Measurements from ENCODE around the gene KRTAP10-5. TPM values are rescaled to one million over a fixed set of nuclear protein-coding genes. Genes with fewer than 3 reads are reported as not detected.
"Not testable (repeated sequence)": the region's sequence is repeated elsewhere in the genome, so short reads cannot be mapped to it uniquely, and the experiment has no call there.

Gene KRTAP10-5
- polyA plus RNA-seq, 3 donors = not detected

- no peak overlapping the region for H3K27ac ChIP-seq (ENCODE audit: low read depth, low read length)
- WGBS, 3 donors = 83 to 91% (median 90%) methylated on average over 10 of the region's 10 CpGs
Observed at GRCh38 chr21:44576025-44576420, 4.4 kb downstream of the KRTAP10-5 start.

GRCh38 chr21:44575307-44576024 lies 4.9 kb downstream of the KRTAP10-5 start:
- 81 to 87% (median 86%) methylated on average over 20 of the region's 20 CpGs for WGBS, 3 donors
- no peak overlapping the region for H3K27ac ChIP-seq (ENCODE audit: low read depth, low read length)

GRCh38 chr21:44574457-44575306 lies 5.7 kb downstream of the KRTAP10-5 start:
- WGBS, 3 donors = 20 to 38% (median 37%) methylated on average over 21 of the region's 21 CpGs
- no peak overlapping the region for H3K27ac ChIP-seq (ENCODE audit: low read depth, low read length)

- not testable (repeated sequence) for H3K27ac ChIP-seq (ENCODE audit: low read depth, low read length)
- WGBS, 3 donors = 54 to 62% (median 56%) methylated on average over 19 to 22 of the region's 25 CpGs
Observed at GRCh38 chr21:44573630-44574456, 6.6 kb downstream of the KRTAP10-5 start, which contains the start of gene KRTAP10-4. Gene KRTAP10-4, plus strand, starts transcription at chr21:44573729. Its CDS starts 30 bp downstream, at chr21:44573759.

DNA sequence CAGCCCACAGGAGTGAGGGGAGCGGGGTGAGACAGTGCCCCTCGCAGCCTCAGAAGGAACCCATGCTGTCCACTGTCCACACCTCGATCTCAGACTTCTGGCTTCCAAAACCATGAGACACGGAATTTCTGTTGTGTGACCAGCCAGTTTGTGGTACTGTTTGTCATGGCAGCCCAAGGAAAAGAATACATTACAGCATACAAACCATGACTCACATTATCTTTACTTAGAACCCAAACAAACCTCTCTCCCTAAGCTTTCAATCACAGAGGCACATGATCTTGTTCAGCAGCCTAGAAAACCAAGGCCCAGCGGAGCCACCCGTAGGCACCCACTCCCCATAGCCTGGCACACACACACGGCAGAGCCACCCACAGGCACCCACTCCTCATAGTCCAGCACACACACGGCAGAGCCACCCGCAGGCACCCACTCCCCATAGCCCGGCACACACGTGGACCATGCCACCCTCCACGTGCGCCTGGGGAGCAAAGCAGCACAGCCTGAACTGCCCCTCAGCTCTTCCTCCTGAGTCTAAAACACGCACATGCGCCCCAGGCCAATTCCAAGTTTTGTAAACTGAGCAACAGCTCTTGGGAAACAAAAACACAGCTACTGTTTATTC lies 7.3 kb downstream of the KRTAP10-5 start:
- 76 to 84% (median 80%) methylated on average over 15 of the region's 15 CpGs for WGBS, 3 donors

DNA sequence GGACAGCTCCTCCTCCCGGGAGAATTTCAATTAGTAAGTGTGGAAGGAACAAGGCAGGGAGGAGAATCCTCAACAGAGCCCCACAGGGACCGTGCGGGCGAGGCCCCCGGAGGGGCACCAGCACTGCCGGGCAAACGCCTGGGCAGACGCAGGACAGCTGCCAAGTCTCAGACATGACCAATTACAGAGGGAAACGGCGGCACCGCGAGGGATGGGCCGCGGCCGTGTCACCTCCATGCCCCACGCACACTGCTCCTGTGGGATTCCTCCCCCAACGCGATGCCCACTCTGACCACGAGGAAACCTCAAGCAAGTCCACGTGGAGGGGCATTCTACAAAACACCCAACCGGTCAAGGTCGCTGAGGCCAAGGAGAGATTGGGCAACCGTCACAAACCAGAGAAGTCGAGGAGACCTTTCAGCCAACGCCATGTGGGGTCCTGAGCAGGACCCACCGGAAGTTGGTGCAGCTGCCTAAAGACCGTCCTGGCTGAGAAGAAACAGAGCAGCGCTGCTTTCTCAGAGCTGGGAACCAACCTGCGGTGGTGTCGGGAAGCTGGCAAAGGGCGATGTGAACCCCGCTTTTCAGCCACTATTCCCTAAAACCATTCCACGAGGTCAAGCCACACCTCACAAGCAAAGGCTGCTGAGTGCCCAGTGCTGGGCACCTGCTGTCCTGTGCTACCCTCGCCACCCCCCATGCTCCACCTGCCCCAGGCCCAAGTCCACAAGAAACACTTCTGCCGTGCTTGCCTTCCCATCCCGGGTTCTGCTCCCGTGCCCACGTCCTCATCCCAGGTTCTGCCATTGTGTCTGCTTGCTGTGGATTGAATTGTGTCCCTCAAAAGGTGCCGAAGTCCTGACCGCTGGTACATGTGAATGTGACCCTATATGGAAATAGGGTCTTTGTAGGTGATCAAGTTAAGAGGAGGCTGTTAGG lies 8.3 kb downstream of the KRTAP10-5 start:
- no peak overlapping the region for H3K27ac ChIP-seq (ENCODE audit: low read depth, low read length)
- WGBS, 3 donors = 89 to 94% (median 93%) methylated on average over 40 of the region's 40 CpGs

More for the DNA sequence above, 7.3 kb downstream of the KRTAP10-5 start:
- no peak overlapping the region for H3K27ac ChIP-seq (ENCODE audit: low read depth, low read length)

GRCh38 chr21:44571296-44571695 lies 9.1 kb downstream of the KRTAP10-5 start:
- WGBS, 3 donors = 70 to 79% (median 76%) methylated on average over 4 of the region's 4 CpGs
- H3K27ac ChIP-seq (ENCODE audit: low read depth, low read length) = no peak overlapping the region

DNA sequence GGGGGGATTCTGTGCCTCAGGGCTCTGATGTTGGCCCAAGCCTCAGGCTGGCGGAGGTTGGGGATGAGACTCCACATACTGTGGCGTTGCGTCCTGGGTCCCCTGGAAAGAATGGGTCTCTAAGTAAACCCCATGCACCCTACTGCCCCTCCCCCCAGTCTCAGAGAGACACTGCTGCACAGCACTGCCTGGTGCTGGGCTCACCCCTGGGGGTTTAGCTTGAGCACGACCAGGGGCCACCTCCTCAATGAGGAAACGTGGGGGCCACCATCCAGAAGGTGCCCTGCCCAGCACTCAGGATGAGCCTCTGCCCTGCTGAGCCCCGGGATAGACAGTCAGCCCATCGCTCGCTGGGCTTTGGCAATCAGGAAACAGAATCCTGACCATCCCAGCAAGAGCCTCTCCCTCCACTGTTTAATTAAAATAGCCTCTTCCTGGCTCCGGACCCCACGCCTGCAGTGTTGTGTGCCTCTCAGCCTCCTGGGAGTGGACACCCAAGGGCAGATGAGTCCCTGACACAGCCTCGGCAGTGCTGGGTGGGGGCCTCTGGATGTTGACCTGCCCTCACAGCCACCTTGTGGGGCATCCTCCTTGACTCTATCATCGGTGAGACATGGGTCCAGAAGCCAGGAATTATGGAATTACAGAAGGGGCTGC lies 10.4 kb downstream of the KRTAP10-5 start:
- H3K27ac ChIP-seq (ENCODE audit: low read depth, low read length) = no peak overlapping the region
- 75 to 84% (median 81%) methylated on average over 12 of the region's 12 CpGs for WGBS, 3 donors

DNA sequence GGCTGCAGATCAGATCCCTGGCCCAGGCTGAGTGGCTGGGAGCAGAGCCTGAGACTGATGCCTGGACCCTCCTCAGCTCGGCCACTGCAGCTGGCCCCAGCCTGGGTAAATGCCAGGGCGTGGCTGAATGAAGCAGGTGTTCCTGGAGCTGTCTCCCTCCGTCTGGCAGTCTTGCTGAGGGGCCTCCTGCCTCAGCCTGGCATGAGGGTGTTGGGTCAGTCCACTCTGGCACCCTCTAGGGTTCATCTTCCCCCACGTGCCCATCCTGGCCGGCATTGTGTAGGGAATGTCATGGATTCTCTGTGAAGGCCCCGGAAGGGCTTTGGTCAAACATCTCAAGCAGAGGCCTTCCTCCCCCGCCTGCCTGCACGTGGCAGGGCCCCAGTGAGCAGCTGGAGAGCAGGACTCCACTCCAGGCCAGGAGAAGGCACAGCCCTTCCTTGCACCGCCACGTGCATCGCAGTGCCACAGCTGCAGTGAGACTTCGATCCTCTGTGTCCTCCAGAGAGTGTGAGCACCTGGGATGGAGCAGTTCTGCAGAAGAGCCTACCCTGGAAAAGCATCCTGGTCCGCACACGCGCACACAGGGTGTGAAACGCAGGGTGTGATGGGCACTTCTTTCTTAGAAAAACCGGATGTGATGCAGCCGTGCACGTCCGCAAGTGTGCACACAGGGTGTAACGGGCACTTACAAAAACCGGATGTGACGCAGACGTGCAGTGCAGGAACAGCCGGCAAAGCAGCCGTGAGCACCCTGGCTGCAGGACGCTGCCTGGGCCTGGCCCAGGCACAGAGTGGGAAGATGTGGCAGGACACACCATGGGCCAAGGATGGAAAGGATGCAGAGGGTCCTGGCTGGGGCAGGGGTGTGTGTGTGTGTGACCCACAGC lies 11.5 kb downstream of the KRTAP10-5 start:
- 70 to 76% (median 71%) methylated on average over 27 of the region's 27 CpGs for WGBS, 3 donors
- no peak overlapping the region for H3K27ac ChIP-seq (ENCODE audit: low read depth, low read length)

DNA sequence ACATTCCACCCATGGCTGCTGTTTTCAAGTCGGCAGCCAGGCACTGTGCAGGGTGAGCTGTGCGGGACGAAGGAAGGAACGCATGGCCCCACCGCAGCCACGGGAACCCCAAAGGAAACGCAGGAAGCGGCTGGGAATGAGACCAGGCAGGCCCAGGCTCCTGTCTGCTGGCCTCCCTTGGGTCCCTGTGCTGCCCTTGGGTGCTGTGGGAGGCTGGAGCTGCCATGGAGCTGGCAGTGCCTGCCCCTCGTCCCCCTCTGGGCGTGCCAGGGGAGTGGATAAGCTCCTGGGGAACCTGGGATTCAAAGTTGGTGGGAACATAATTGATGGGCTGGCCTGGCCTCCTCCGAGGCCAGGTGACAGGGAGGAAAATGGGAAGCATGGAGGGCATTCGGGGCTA lies 12.1 kb downstream of the KRTAP10-5 start:
- 65 to 71% (median 66%) methylated on average over 12 of the region's 12 CpGs for WGBS, 3 donors
- H3K27ac ChIP-seq (ENCODE audit: low read depth, low read length) = no peak overlapping the region

- 89 to 92% (median 90%) methylated on average over 18 of the region's 18 CpGs for WGBS, 3 donors
- H3K27ac ChIP-seq (ENCODE audit: low read depth, low read length) = no peak overlapping the region
Observed at GRCh38 chr21:44567481-44568171, 12.8 kb downstream of the KRTAP10-5 start.

DNA sequence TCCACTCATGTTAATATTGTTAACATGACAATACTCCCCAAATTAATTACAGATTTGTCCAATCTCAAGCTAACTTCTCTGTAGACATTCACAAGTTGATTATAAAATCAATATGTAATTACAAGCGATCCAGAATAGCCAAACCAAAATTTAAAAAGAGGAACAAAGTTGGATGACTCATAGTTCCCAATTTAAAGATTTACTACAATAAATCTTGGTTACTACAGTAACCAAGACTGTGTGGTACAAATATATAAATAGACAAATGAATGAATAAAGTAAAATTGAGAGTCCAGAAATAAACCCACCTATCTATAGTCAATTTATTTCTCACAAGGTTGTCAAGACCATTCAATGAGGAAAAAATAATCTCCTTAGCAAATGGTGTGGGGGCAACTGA lies 14.0 kb downstream of the KRTAP10-5 start:
- 44 to 58% (median 57%) methylated on average over 1 of the region's 1 CpG for WGBS, 3 donors
- H3K27ac ChIP-seq (ENCODE audit: low read depth, low read length) = no peak overlapping the region

GRCh38 chr21:44564886-44565598 lies 15.4 kb downstream of the KRTAP10-5 start:
- 0 to 40% (median 36%) methylated on average over 1 of the region's 1 CpG for WGBS, 3 donors

DNA sequence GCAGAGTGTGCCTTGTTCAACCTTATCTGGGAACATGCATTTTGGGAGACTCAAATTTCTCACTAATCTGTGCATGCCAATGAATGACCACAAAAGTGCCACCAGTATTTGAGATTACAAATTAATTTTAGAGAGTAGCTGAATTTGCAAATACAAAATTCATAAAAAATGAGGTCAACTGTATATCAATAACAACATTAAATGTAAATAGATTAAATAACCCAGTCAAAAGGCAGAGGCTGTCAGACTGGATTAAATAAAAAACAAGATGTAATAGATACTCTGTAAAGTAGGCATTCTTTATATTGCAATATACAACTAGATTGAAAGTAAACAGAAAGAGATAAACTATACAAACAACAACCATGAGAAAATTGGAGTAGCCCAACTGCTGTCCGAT lies 16.3 kb downstream of the KRTAP10-5 start:
- no peak overlapping the region for H3K27ac ChIP-seq (ENCODE audit: low read depth, low read length)
- WGBS, 3 donors = 59 to 100% (median 95%) methylated on average over 1 of the region's 1 CpG

More at GRCh38 chr21:44564886-44565598, 15.4 kb downstream of the KRTAP10-5 start:
- H3K27ac ChIP-seq (ENCODE audit: low read depth, low read length) = no peak overlapping the region

DNA sequence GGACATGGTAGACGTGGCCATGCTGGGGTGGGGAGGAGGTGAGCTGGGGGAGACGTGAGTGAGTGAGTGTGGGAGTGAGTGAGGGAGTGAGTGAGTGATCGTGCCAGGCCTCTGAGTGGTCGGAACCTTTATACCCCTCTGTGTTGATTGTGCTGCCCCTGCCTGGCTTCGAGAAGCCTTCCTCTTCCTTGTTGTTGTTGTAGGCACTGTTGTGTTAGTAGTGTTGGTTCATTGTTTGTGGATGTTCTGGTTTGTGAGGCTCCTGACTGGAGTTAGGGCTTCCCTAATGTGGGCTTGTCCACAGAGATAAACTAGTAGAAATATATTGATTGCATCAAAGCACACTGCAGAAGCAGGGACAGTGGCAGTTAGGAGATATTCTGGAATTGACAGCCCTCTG lies 21.7 kb downstream of the KRTAP10-5 start, which contains the start of gene KRTAP10-3:
TSS of gene KRTAP10-3 (minus strand) at position 101 of the 400 bp plus-strand sequence. CDS start at position 21, 80 bp downstream.
- 44 to 64% (median 58%) methylated on average over 3 to 5 of the region's 5 CpGs for WGBS, 3 donors
- H3K27ac ChIP-seq (ENCODE audit: low read depth, low read length) = no peak within 1 kb of the TSS
